NCI-H69 (cell line): ENCODE data around the gene MRPL32.

Experiments
- DNase-seq: peaks from one replicate; lab custom pipeline; 2025; lab: John Stamatoyannopoulos, UW

MRPL32 gene

DNA sequence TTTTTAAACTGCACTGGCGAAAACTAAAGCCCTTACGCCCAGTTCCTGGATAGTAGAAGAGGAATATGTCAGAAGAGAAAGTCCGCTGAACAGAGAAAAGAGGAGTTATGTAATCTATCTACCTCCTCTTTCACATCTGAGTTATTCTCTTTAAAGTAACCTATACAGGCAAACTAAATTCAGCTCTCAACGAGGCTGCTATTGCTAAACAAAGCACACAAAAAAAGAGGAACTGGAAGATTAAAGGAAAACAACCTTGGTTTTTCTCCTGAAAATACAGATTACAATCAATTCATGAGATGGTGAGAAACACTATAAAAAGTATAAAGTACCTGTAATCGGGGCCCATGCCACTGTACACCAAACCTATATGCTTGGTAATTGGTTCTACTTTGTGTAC lies 6.0 kb upstream of the MRPL32 start:
- no peak for DNase-seq

DNA sequence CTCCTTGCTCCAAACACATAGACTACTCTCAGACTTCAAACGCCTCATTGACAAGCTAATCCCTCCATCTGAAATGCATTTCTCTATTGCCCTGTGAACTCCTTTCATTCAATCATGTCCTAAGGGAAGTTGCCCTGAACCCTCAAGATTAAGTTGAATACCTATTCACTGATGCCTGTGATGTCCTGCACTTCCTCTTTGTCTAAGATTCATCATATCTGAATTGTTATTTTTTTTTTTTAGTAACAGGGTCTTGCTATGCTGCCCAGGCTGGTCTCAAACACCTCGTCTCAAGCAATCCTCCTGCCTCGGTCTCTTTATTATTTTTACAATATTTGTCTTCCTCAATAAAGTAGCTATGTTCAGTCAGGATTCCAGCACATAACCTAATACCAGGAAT lies 3.4 kb upstream of the MRPL32 start:
- no peak for DNase-seq

DNA sequence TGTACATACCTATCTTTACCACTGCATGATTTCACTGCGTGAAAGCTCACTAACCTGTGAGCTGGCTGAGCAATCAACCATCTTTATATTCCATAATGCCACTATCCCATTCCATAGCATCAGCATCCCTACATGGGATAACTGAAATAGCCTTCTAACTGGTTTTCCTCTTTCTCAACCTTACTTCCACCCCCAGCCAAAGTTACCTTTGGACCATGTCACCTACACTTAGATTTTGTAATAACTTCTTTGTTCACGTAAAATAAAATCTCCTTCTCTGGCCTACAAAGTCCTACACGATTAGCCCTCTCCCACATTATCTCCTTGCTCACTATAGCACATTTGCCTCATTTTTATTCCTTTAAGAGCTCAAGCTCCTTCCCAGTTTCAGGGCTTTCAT lies 2.7 kb upstream of the MRPL32 start:
- DNase-seq: no peak

DNA sequence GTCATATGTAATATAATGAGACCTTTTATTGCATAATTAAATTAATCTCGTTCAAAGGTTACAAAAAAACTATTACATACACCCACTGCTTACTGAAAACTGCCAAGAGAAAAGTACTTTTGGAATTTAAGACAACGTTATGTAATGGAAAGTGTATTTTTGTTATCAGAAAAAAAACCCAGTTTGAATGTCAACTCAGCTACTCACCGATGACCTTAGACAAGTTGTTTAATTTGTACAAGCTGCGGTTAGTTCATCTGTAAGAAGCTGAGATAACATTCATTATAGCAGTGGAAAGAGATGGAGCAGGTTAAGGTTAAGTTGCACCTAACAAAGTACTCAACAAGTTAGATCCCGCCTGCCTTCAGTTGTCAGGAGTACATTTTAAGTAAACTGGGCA lies 1.3 kb upstream of the MRPL32 start:
- DNase-seq: no peak

DNA sequence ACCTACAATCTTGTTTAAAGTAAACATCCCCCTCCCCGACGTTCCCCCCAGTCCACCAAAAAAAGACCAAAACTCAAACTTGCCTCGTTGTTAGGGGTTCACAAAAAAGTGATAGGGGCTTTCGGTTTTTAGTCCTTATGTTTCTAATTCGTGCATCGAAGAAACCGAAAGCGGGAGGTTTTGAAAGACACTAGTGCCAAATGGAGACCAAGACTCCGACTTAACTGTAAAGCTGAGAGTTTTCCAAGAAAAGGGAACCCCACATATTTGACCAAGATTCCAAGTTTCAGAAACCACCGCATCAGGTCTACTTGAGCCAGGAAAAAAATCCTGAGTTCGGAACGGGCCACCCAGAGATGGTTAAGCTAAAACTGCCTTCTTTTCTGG lies 736 bp upstream of the MRPL32 start:
- DNase-seq: no peak

DNA sequence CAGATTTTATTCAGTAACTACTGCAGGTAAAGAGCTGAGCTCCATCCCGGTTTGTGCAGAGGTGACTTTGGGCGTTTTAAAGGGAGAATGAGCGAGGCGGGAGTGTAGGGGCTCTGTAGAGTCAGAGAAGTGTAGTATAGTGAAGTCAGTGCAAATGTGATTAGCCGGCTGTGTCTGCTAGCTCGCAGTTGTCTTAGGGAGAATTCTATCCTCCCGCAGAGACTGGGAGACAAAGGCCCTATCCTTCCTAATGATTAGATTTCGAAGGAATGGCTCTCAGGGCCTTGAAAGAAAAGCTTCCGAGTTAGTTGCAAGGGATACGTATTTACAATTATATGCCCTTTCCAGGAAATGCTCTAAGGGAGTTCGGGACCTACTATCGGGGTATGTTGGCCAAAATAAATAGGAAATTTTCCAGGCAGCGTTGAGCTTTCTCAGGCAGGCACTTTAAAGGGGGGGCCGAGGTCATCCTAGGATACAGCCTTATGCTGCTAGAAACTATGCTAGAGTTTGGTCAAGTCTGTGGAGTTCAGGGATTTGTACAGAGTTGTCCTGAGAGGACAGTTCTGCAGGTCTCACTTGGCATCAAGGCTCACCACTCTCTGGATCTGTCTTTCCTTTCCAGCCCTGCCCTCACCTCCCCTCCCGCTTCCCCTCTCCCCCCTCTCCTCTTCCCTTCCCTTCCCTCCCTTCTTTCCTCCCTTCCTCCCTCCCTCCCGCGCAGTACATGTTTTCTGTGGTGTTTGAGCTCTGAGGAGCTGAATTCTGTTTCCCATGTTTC lies 825 bp downstream of the MRPL32 start:
- DNase-seq: peak; percentile 60

DNA sequence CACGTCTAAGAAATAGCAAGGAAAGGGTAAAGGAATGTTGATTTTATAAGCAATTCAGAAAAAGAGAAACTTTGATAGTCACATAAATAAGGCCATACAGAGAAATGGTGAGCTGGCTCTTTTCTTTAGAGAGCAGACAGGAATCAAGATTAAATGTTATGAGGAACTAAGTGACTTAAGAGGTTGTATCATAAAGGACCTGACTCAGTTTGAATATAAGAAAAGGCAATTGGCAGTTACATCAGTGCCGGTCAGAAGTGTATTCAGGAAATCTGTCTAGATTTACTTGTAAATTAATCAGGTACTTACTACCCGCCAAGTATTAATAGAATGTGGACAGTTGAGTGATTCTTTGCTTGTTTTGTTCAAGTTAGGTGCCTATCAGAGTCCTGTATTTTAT lies 2.1 kb downstream of the MRPL32 start:
- DNase-seq: no peak

DNA sequence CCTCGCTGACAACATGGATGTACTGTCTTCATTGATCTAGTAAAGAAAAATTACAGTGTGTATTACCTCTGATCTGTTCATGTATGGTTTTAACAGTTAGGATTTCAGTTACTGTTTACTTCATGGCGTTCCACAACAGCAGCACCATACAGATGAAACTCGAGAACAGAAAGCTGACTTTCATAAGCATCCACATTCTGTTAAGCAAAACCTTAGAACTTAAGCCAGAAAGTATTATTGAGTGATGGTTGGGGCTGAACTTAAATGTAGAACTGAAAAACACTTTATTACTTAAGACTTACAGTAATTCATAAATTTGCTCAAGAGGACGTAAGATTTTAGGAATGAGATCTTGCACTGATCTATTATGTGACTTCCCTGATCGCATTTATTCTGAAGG lies 3.7 kb downstream of the MRPL32 start:
- no peak for DNase-seq

DNA sequence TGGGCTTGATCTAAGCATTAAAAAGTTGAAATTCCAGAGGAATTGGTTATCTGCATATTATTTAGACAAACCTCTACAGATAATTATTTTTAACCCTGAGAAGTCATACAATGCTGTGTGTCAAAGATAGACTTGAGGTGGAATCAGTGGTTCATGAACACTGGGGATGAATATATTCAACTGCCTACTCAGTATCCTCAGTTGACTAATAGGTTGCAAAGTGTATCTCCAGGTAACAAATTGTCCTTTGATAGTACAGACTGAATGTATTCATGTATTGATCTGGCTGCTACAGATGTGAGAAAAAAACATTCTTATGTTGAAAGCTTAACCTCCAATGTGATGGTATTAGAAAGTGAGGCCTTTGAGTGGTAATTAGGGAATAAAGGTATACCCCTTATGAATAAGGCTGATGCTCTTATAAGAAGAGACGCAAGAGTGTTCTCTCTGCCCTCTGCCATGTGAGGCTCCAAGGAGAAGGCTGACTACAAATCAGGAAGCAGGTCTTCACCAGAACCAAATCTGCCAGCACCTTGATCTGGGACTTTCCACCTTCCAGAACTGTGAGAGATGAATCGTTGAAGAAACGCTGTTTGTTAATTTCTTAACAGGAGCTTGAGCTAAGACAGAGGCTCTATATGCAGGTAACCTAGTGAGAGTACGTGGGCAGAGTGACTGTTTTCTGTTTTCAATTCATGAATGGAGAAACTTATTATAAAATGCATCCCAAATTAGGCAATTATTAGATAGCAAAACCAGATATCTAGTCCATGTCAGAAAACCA lies 7.5 kb downstream of the MRPL32 start:
- DNase-seq: no peak

DNA sequence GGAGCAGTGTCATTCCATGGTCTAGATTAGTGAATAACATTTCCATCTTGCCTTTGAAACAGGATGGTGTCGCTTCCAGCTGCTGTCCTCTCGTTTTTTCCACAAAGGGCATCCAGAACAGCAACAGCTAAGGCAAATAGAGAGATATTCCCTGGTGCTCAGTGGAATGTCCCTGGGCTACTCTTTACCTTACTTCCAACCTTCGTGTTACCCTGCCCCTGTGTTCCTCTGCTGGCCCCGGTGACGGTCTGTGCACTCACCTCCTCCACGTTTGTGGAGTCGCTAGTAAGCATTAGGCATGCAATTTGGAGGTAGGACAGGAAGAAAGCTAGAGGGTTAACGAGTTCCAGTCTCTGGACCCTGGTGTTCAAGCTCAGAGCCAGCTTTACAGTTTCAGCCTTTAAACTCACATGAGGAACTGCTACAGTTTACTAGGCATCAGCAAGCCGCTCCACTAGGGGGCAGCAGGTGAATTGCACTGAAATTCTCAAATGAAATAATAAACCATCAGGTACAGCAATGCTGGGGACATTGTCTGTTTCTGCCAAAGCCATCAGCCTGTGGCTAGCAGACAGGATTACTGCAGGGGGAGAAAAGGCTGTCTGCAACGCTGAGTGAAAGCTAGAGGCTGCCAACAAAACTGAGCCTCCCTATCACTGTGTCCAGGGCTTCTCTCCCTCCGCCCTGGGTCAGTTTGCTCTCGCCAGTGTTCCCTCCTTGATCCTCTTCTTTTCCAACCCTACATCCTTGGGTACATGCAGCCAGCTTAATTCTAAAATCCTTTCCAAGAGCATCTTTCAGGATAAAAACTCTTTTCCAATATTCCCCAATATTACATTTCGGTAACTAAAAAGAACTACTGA lies 9.0 kb downstream of the MRPL32 start:
- peak; percentile 66 for DNase-seq

DNA sequence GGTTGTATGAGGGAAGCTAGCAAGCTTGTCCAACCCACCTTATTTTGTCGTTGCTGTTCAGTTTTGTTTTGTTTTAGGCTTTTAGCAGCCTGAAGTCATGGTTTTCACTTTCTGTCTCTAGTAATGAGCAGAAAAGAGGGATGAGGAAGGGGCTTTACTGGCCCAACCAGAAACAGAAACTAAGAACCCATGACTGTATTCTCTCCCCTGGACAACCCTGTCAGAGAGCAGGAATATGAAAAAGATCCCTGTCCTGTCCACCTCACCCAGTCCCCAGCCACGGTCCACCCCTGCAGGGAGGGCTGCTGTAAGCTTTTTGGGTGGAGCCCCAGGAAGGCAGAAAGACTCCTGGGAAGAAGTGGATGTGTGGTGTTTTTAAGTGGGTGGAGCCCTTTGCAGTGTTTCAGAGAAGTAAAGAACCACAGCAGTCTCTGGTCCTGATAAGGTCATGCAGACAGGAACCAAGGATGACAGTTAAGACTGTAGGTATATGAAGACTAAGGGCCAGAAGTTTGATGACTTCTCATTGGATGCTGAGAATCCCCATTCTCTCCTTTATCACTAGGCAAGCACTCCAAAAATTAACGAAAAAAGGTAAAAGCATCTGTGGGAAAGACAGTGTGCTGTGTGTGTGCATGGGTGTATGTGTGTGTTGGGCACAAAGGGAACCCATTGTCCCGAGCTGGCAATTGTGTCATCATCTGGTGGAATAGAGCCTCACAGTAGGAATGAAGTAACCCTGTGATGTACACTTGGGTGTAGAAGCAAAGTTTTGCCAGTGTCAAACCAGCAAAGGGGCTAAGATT lies 13.8 kb downstream of the MRPL32 start:
- no peak for DNase-seq

DNA sequence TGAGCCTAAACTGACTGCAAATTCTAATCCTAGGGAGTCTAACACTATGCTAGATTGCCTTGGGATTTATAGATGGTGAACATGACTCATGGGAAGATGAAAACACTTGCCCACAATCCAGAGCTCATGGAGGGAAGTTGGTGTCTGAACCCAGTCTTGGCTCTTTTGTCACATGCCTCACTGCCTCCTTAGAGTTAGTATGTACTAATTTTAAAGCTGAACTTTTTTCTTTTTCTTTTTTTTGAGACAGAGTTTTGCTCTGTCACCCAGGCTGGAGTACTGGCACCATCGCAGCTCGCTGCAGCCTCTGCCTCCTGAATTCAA lies 14.4 kb downstream of the MRPL32 start:
- DNase-seq: no peak

DNA sequence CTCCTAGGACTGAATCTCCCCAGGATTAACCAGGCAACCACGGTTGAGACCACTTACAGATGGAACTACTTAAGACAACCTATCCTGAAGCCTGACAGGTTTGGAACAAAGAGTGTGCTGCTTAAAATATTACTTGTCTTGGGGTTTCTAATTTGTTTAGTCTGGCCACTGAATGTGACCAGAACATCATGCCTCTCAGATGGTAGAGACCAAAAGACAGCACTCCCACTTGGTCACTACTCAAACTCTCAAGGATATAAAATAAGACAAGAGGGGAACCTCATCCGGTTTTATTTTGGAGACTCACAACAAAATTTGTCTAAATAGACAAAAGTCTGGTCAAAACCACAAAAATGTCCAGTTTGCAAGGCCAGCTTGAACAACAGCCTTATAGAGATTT lies 15.3 kb downstream of the MRPL32 start:
- DNase-seq: no peak

DNA sequence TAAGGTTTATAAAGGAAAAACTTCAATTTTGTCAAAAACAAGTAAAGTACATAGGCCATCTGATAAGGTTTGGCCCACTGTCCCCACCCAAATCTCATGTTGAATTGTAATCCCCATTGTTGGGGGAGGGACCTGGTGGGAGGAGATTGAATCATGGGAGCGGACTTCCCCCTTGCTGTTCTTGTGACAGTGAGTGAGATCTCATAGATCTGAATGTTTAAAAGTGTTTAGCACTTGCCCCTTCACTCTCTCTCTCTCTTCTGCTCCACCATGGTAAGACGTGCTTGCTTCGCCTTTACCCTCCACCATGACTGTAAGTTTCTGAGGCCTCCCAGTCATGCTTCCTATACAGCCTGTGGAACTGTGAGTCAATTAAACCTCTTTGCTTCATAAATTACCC lies 18.2 kb downstream of the MRPL32 start:
- no peak for DNase-seq

DNA sequence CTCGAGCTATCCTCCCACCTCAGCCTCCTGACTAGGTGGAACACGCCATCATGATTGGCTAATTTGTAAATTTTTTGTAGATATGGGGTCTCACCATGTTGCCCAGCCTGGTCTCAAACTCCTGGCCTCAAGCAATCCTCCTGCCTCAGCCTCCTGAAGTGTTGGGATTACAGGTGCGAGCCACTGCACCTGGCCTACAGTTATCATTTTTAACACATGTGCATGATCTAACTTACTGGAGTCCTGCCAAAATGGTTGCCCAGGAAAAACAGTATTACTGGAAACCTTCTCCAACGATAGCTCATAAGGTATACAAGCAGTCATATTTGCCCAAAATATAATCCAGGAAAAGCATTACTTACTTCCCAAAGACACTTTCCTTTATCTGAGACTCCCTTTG lies 20.2 kb downstream of the MRPL32 start:
- no peak for DNase-seq

DNA sequence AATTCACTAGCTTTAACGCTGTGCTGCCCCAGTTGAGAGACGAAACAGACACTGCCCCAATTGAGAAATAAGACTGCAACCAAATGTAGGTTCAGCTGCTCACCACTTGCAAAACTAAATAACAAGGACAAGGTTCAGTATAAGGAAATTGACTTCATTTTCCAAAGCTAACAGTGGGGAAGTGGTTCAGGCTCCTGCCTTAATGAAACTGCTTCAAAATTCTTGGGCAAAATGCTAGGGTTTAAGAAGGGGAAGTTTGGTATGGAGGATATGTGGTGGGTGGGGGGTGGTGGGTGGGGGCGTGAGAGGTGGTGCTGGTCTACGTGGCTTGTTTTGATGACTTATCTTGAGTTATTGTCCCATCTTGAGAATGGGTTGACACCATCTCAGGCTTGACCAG lies 21.8 kb downstream of the MRPL32 start:
- no peak for DNase-seq

DNA sequence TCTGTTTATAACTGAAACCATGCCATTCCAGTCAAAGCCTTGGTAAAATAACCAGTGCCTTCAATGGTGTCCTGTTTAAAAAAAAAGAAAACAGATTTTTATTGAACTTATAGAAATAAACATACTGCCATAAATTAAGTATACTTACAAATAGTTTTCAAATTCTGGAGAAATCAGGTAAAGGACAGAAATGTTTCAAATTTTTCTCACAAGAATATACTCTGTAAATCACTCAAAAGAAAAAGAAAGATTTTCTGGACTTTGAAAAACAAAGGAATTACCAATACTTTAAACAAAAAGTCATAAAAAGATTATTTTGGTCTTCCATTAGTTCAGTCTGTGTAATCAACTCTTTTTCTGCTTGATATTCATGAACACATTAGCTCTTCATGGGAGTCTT lies 23.9 kb downstream of the MRPL32 start:
- DNase-seq: no peak

DNA sequence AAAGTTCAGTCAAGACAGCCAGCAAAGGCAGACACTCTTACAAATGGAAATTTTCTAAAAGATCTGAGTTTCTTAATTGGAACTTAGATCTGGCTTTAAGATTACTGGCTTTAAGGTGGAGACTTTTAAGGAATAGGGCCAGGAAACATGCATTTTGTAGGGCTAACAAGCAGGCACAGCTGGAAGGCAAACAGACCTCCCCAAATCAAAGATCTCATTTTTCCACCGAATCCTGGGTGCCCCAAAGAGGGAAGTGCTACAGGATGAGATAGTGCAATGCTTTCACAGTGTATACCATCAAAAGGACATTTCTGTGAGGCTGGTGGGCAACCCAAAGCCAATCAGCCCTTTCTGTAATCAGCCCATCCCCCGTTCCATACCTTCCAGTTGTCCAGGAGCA lies 27.4 kb downstream of the MRPL32 start:
- DNase-seq: no peak

DNA sequence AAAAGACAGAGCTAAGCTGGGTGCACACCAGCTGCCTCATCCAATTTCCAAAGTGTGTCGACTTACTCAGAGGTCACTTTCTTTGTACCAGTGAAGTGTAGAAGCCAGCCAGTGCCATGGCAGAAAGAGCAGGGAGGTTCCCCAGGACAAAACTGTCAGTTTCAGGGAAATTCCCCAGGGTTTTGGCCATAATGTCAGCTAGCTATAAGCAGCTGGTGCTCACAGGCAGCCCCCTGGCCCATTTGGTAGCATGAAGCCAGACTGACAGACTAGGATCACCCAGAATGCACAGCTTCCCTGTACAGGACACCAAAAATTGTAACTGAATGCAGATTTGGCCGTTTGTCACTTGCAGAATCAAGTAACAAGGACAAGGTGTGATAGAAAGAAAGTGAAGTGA lies 28.6 kb downstream of the MRPL32 start:
- no peak for DNase-seq

DNA sequence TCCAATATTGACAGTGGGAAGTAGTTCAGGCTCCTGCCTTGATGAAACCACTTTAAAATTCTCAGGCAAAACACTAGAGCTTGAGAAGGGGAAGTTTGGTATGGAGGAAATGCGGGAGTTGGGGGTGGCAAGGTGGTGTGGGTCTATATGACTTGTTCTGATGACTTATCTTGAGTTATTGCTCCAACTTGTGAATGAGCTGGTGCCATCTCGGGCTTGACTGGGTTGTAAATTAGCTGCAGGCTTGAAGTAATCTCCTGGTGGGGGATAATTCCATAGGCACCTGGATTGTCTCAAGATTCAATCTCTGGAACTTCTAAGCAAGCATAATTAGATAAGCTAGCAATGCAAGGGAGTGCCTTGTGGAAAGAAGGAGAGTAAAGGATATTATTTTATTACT lies 29.0 kb downstream of the MRPL32 start:
- no peak for DNase-seq

DNA sequence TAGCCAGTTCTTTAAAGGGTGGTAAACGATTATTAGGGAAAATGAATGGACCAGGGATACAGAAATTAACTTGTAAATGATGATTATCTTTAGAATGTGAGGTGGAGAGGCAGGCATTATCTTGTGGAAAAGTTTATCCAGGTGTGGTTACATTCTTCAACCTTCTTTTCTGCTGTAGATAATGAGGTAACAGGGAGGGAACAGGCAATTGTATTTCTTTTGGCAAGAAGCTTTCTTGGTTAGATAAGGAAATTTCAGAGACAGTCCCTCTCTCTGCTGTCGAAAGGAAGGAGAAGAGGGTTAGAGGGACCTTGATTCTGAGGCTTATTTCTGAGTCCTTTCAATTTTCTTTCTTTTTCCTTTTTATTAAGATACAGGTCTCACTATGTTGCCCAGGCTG lies 32.1 kb downstream of the MRPL32 start:
- DNase-seq: no peak
